Suprapubic skin (tissue), 4 donors: ENCODE results near the gene GRID2. TPM values are rescaled to one million over a fixed set of nuclear protein-coding genes. Genes with fewer than 3 reads are reported as not detected.

Experiments
- DNase-seq, 2 donors: peaks; one replicate each; pipeline ENCODE4 v3.0.0-alpha.2; 2019; ENCODE audit warnings: low spot score in 2 of 2
- H3K27ac ChIP-seq: fragments of 200-600 bp; sonication (generic); one replicate; pipeline ENCODE4 v1.5.1; 2019
- H3K27me3 ChIP-seq: fragments of 200-600 bp; sonication (generic); one replicate; pipeline ENCODE4 v1.5.1; 2019
- H3K36me3 ChIP-seq: fragments of 200-600 bp; sonication (generic); one replicate; pipeline ENCODE4 v1.5.1; 2019
- H3K4me1 ChIP-seq: fragments of 200-600 bp; sonication (generic); one replicate; pipeline ENCODE4 v1.5.1; 2019
- H3K4me3 ChIP-seq: fragments of 200-600 bp; sonication (generic); one replicate; pipeline ENCODE4 v1.5.1; 2019; ENCODE audit warnings: mild to moderate bottlenecking
- H3K9me3 ChIP-seq: fragments of 200-600 bp; sonication (generic); one replicate; pipeline ENCODE4 v1.5.1; 2019
- CTCF ChIP-seq, 2 donors: fragments of 200-600 bp in 1 of 2; fragments of 450-650 bp in 1 of 2; sonication (generic) in 1 of 2; IDR thresholded peaks; one replicate each; pipeline ENCODE4 v1.5.1; 2016 to 2019; ENCODE audit warnings: antibody characterized with exemption in 2 of 2, mild to moderate bottlenecking in 1 of 2, moderate library complexity in 1 of 2
- EP300 ChIP-seq: sonication (generic); formaldehyde crosslinking; IDR thresholded peaks from one replicate; pipeline ENCODE4 v1.6.1; 2017; ENCODE audit warnings: antibody characterized with exemption
- POLR2A ChIP-seq, 2 donors: fragments of 450-650 bp; IDR thresholded peaks; one replicate each; pipeline ENCODE4 v1.6.1; 2017; ENCODE audit warnings: antibody characterized with exemption in 2 of 2, mild to moderate bottlenecking in 2 of 2, moderate library complexity in 2 of 2
- POLR2AphosphoS5 ChIP-seq, 3 donors: sonication (generic); formaldehyde crosslinking; IDR thresholded peaks; one replicate each; pipeline ENCODE4 v1.6.1; 2017; ENCODE audit warnings: antibody characterized with exemption in 3 of 3
- WGBS: methylation state at CpG from one replicate; pipeline ENCODE4 v1.1.5; 2018; 5-methylcytosine and 5-hydroxymethylcytosine counted together
- total RNA-seq, 4 donors: library from RNA; depleted of rRNA; stranded (reverse); fragments of >200 nt; gene quantifications; one replicate each; pipeline ENCODE4 v1.1.0, GENCODE V29; 2016

Gene GRID2
- total RNA-seq, 4 donors from 2014 or later: not detected

GRCh38 chr4:92760433-92760832 lies 456.7 kb downstream of the GRID2 start:
- Histone ChIP-seq H3K9me3 (no peaks in the 10 kb centered on the region), H3K36me3 (no peaks in the 10 kb centered on the region), H3K4me1 (no peaks in the 10 kb centered on the region), H3K4me3 (no peak overlapping the region), H3K27me3 (no peaks in the 10 kb centered on the region), H3K27ac (no peak overlapping the region)
- TF ChIP-seq EP300 (no peak), POLR2A (IDR thresholded peaks at IDR 0.05) (no peak), CTCF (IDR thresholded peaks at IDR 0.05) (no peak), POLR2AphosphoS5 (IDR thresholded peaks at IDR 0.05) (no peak)
- DNase-seq: no peak

- Histone ChIP-seq H3K27ac (no peak overlapping the region), H3K4me3 (no peak overlapping the region), H3K4me1 (no peaks in the 10 kb centered on the region), H3K36me3 (no peaks in the 10 kb centered on the region), H3K9me3 (no peaks in the 10 kb centered on the region), H3K27me3 (no peaks in the 10 kb centered on the region)
- WGBS: 77% methylated on average over 3 of the region's 3 CpGs
- no peak for DNase-seq
- TF ChIP-seq POLR2A (IDR thresholded peaks at IDR 0.05) (no peak), POLR2AphosphoS5 (IDR thresholded peaks at IDR 0.05) (no peak)
Observed at GRCh38 chr4:92776080-92776479, 472.3 kb downstream of the GRID2 start.

- DNase-seq: no peak
- no peak overlapping the region for H3K27ac ChIP-seq
- 82% methylated on average over 3 of the region's 3 CpGs for WGBS
- H3K4me3 ChIP-seq: no peak overlapping the region
- H3K27me3 ChIP-seq: no peaks in the 10 kb centered on the region
- H3K4me1 ChIP-seq: no peaks in the 10 kb centered on the region
- TF ChIP-seq EP300 (no peak), POLR2AphosphoS5 (IDR thresholded peaks at IDR 0.05) (no peak), CTCF (IDR thresholded peaks at IDR 0.05) (no peak), POLR2A (IDR thresholded peaks at IDR 0.05) (no peak)
- H3K9me3 ChIP-seq: no peaks in the 10 kb centered on the region
- H3K36me3 ChIP-seq: no peaks in the 10 kb centered on the region
Observed at GRCh38 chr4:92789741-92790140, 486.0 kb downstream of the GRID2 start.

- Histone ChIP-seq H3K4me3 (no peak overlapping the region), H3K9me3 (no peaks in the 10 kb centered on the region), H3K27me3 (no peaks in the 10 kb centered on the region), H3K36me3 (no peaks in the 10 kb centered on the region), H3K27ac (no peak overlapping the region), H3K4me1 (no peaks in the 10 kb centered on the region)
- DNase-seq: no peak
- TF ChIP-seq POLR2A (IDR thresholded peaks at IDR 0.05) (no peak), EP300 (no peak), POLR2AphosphoS5 (IDR thresholded peaks at IDR 0.05) (no peak)
- 48% methylated on average over 4 of the region's 4 CpGs for WGBS
Observed at GRCh38 chr4:92791871-92792440, 488.2 kb downstream of the GRID2 start.

DNA sequence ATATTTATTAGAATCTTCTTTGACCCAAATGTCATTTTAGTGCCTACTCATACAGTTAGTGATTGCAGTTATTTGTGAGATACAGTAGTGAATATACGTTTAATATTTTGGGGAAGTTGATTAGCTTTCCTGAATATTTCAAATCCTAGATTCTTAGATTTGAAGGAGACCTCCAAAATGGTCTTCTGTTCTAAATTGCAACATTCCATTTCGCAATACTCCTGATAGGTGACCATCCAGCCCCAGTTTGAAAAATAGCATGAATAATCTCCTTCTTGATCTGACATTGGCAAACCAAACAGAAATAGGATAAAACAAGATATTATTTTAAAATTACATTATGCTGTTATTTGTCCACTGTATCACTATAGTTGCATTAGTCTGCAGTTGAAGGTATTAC lies 505.6 kb downstream of the GRID2 start:
- Histone ChIP-seq H3K27me3 (no peaks in the 10 kb centered on the region), H3K4me3 (no peak overlapping the region), H3K27ac (no peak overlapping the region), H3K36me3 (no peaks in the 10 kb centered on the region), H3K9me3 (no peaks in the 10 kb centered on the region), H3K4me1 (no peaks in the 10 kb centered on the region)
- no peak for DNase-seq
- TF ChIP-seq POLR2A (IDR thresholded peaks at IDR 0.05) (no peak), POLR2AphosphoS5 (IDR thresholded peaks at IDR 0.05) (no peak), EP300 (no peak), CTCF (IDR thresholded peaks at IDR 0.05) (no peak)
- WGBS: 86% methylated on average over 2 of the region's 2 CpGs

DNA sequence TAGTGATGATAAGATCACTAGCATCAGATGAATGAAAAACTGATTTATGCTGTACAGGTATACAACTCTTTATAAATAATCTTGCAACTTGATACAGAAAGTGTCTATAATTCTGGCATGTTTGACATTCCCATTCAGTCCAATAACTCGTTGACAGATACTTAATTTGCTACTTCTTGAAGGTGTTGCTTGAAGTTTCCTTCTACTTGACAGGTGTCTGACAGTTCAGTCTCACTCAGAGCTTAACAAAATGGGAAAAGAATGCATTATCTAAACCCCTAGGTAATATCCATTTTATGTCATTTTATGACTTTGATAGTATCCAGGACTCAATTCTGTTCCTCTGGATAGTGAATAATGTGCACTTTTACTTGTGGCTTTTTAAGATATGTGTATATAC lies 508.9 kb downstream of the GRID2 start:
- no peak for TF ChIP-seq POLR2AphosphoS5 (IDR thresholded peaks at IDR 0.05)
- no peak for TF ChIP-seq EP300
- no peak for TF ChIP-seq CTCF (IDR thresholded peaks at IDR 0.05)
- TF ChIP-seq POLR2A (IDR thresholded peaks at IDR 0.05): no peak
- Histone ChIP-seq H3K4me3 (no peak overlapping the region), H3K27ac (no peak overlapping the region), H3K9me3 (no peaks in the 10 kb centered on the region), H3K36me3 (no peaks in the 10 kb centered on the region), H3K4me1 (no peaks in the 10 kb centered on the region), H3K27me3 (no peaks in the 10 kb centered on the region)
- 19% methylated on average over 1 of the region's 1 CpG for WGBS
- no peak for DNase-seq
